Body of pancreas (tissue), 4 donors: ENCODE results near the gene RBM23.

ENCODE experiments used
- POLR2A ChIP-seq, 3 donors: fragments of 450-650 bp; IDR thresholded peaks; one replicate each; pipeline ENCODE4 v1.6.1; 2016; ENCODE audit warnings: antibody characterized with exemption in 3 of 3, mild to moderate bottlenecking in 2 of 3
- TF ChIP-seq, protein P1 (sequence below), 7 experiments: fragments of 450-650 bp in 4 of 7; fragments of 200-600 bp in 3 of 7; sonication (generic) in 3 of 7; IDR thresholded peaks; one replicate each; pipeline ENCODE4 v1.5.1; 2016 to 2019; ENCODE audit warnings: antibody characterized with exemption in 7 of 7

DNA sequence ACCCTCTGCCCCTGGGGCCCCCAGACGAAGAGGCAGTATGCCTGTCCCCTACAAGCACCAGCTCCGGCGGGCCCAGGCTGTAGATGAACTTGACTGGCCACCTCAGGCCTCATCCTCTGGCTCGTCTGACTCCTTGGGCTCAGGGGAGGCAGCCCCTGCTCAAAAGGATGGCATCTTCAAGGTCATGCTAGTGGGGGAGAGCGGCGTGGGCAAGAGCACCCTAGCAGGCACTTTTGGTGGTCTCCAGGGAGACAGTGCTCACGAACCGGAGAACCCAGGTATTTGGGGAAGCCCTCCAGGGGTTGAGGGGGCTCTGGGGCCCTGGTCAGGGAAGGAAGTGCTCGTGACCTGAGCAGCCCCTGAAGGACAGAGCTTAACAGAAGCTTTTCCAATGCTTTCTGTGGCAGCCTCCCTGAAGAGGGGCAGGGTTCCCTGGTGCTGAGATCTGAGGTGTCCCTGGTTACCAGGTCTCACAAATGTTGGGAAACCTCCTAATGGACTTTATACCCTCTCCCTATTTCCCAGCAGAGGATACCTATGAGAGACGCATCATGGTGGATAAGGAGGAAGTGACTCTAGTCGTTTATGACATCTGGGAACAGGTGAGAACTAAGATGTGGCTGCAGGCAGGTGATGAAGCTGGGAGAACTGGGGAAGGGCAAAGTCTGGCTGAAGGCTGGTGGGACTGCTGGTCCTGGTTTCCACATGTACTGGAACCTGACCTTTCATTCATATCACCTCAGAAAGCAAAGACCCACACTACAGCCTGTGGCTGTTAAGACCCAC is 34.0 kb downstream of the RBM23 start:
- TF ChIP-seq POLR2A (IDR thresholded peaks at IDR 0.05), result no peak
- TF ChIP-seq, protein P1, sequence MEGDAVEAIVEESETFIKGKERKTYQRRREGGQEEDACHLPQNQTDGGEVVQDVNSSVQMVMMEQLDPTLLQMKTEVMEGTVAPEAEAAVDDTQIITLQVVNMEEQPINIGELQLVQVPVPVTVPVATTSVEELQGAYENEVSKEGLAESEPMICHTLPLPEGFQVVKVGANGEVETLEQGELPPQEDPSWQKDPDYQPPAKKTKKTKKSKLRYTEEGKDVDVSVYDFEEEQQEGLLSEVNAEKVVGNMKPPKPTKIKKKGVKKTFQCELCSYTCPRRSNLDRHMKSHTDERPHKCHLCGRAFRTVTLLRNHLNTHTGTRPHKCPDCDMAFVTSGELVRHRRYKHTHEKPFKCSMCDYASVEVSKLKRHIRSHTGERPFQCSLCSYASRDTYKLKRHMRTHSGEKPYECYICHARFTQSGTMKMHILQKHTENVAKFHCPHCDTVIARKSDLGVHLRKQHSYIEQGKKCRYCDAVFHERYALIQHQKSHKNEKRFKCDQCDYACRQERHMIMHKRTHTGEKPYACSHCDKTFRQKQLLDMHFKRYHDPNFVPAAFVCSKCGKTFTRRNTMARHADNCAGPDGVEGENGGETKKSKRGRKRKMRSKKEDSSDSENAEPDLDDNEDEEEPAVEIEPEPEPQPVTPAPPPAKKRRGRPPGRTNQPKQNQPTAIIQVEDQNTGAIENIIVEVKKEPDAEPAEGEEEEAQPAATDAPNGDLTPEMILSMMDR (IDR thresholded peaks at IDR 0.05), result no peak
